ENCODE results near the gene SNTG2. TPM values are rescaled to one million over a fixed set of nuclear protein-coding genes. Genes with fewer than 3 reads are reported as not detected.

SNTG2 gene
- total RNA-seq, 1 experiment from 2014 or later = not detected

- DNase-seq (ENCODE audit: low spot score) = no peak
Measured at GRCh38 chr2:987789-988188, 37.1 kb downstream of the SNTG2 start.

GRCh38 chr2:989781-990467 lies 39.3 kb downstream of the SNTG2 start:
- DNase-seq (ENCODE audit: low spot score) = no peak

GRCh38 chr2:990970-991369 lies 40.3 kb downstream of the SNTG2 start:
- no peak for DNase-seq (ENCODE audit: low spot score)

- DNase-seq (ENCODE audit: low spot score) = no peak
Measured at GRCh38 chr2:1002350-1002749, 51.7 kb downstream of the SNTG2 start.

GRCh38 chr2:1004398-1004797 lies 53.7 kb downstream of the SNTG2 start:
- no peak for DNase-seq (ENCODE audit: low spot score)

GRCh38 chr2:1010415-1010930 lies 59.8 kb downstream of the SNTG2 start:
- DNase-seq (ENCODE audit: low spot score) = no peak

- no peak for DNase-seq (ENCODE audit: low spot score)
Measured at GRCh38 chr2:1011006-1011405, 60.4 kb downstream of the SNTG2 start.

- no peak for DNase-seq (ENCODE audit: low spot score)
Measured at GRCh38 chr2:1011985-1012384, 61.3 kb downstream of the SNTG2 start.

GRCh38 chr2:1014802-1015201 lies 64.2 kb downstream of the SNTG2 start:
- no peak for DNase-seq (ENCODE audit: low spot score)

- no peak for DNase-seq (ENCODE audit: low spot score)
Measured at GRCh38 chr2:1016500-1016899, 65.9 kb downstream of the SNTG2 start.

GRCh38 chr2:1017827-1018226 lies 67.2 kb downstream of the SNTG2 start:
- no peak for DNase-seq (ENCODE audit: low spot score)

GRCh38 chr2:1020206-1020605 lies 69.6 kb downstream of the SNTG2 start:
- no peak for DNase-seq (ENCODE audit: low spot score)

GRCh38 chr2:1022178-1022577 lies 71.5 kb downstream of the SNTG2 start:
- no peak for DNase-seq (ENCODE audit: low spot score)

GRCh38 chr2:1024981-1025380 lies 74.3 kb downstream of the SNTG2 start:
- DNase-seq (ENCODE audit: low spot score) = no peak

- DNase-seq (ENCODE audit: low spot score) = no peak
Measured at GRCh38 chr2:1026141-1026540, 75.5 kb downstream of the SNTG2 start.

- DNase-seq (ENCODE audit: low spot score) = no peak
Measured at GRCh38 chr2:1028831-1029230, 78.2 kb downstream of the SNTG2 start.

- no peak for DNase-seq (ENCODE audit: low spot score)
Measured at GRCh38 chr2:1032030-1032429, 81.4 kb downstream of the SNTG2 start.

- DNase-seq (ENCODE audit: low spot score) = no peak
Measured at GRCh38 chr2:1033069-1033468, 82.4 kb downstream of the SNTG2 start.

GRCh38 chr2:1037066-1037465 lies 86.4 kb downstream of the SNTG2 start:
- no peak for DNase-seq (ENCODE audit: low spot score)

GRCh38 chr2:1039549-1039948 lies 88.9 kb downstream of the SNTG2 start:
- DNase-seq (ENCODE audit: low spot score) = no peak

- no peak for DNase-seq (ENCODE audit: low spot score)
Measured at GRCh38 chr2:1041012-1041805, 90.6 kb downstream of the SNTG2 start.

- no peak for DNase-seq (ENCODE audit: low spot score)
Measured at GRCh38 chr2:1045109-1045508, 94.5 kb downstream of the SNTG2 start.

- no peak for DNase-seq (ENCODE audit: low spot score)
Measured at GRCh38 chr2:1046067-1046466, 95.4 kb downstream of the SNTG2 start.
